H1 (cell line): ENCODE results near the gene COA5. TPM values are rescaled to one million over a fixed set of nuclear protein-coding genes. Genes with fewer than 3 reads are reported as not detected.

Experiments
- CTCF ChIA-PET: fragments of 300-600 bp; sonication (Branson Sonifier 250); formaldehyde crosslinking; loops from one replicate; lab custom pipeline; 2021; ENCODE audit not compliant: partially characterized antibody; lab: Charles Lee
- POLR2A ChIA-PET: fragments of 300-600 bp; sonication (Branson Sonifier 250); formaldehyde crosslinking; loops from one replicate; lab custom pipeline; 2021; ENCODE audit warnings: inconsistent platforms; ENCODE audit not compliant: partially characterized antibody; lab: Charles Lee
- DNase-seq, 2 experiments: peaks; one replicate each; pipeline versions ENCODE4 v3.0.0 to v3.0.0-alpha.2; 2010 to 2022; ENCODE audit warnings: low spot score in 2 of 2, low read depth in 1 of 2, mixed read lengths in 1 of 2
- FAIRE-seq: peaks from 2 replicates; lab custom pipeline; 2011; peaks lifted over from hg19 to GRCh38; lab: Jason Lieb, UNC
- H2AFZ ChIP-seq: 2 replicates; pipeline ENCODE4 v1.8.1; 2012; ENCODE audit warnings: low read length, inconsistent platforms
- H2AK5ac ChIP-seq: 2 replicates; pipeline ENCODE4 v1.6.1; 2013; ENCODE audit warnings: low read depth, low read length
- H2BK120ac ChIP-seq: replicated peaks from 2 replicates; pipeline ENCODE3; 2013; ENCODE audit warnings: low read depth, low read length, inconsistent platforms
- H2BK12ac ChIP-seq: 2 replicates; pipeline ENCODE4 v1.6.1; 2013; ENCODE audit warnings: low read depth, low read length
- H2BK15ac ChIP-seq: 2 replicates; pipeline ENCODE4 v1.6.1; 2013; ENCODE audit warnings: low read length
- H2BK20ac ChIP-seq: 2 replicates; pipeline ENCODE4 v1.6.1; 2013; ENCODE audit warnings: low read length
- H2BK5ac ChIP-seq: 2 replicates; pipeline ENCODE4 v1.6.1; 2013; ENCODE audit warnings: low read depth, low read length
- H3K14ac ChIP-seq: 2 replicates; pipeline ENCODE4 v1.6.1; 2013; ENCODE audit warnings: inconsistent platforms; ENCODE audit not compliant: insufficient read length
- H3K18ac ChIP-seq: 2 replicates; pipeline ENCODE4 v1.6.1; 2013; ENCODE audit warnings: low read length; ENCODE audit errors: extremely low read depth
- H3K23ac ChIP-seq: 2 replicates; pipeline ENCODE4 v1.6.1; 2013; ENCODE audit warnings: inconsistent platforms; ENCODE audit not compliant: insufficient read length
- H3K23me2 ChIP-seq: 2 replicates; pipeline ENCODE4 v1.6.1; 2013; ENCODE audit warnings: low read depth, low read length
- H3K27ac ChIP-seq: 2 replicates; pipeline ENCODE4 v1.6.1; 2011; ENCODE audit warnings: low read depth, low read length, inconsistent platforms
- H3K27me3 ChIP-seq, 4 experiments: replicated peaks in 1 of 4; 1 replicate in 1 of 4; 2 replicates in 3 of 4; pipeline versions ENCODE4 v1.6.1 to v1.8.1; 2011 to 2013; ENCODE audit warnings: low read length in 3 of 4, mild to moderate bottlenecking in 3 of 4, inconsistent platforms in 2 of 4, mixed read lengths in 2 of 4, moderate library complexity in 1 of 4; ENCODE audit not compliant: control insufficient read depth in 3 of 4, insufficient read depth in 3 of 4; ENCODE audit errors: extremely low read depth in 1 of 4
- H3K36me3 ChIP-seq, 4 experiments: 2 replicates each; pipeline versions ENCODE4 v1.6.1 to v1.8.1; 2011 to 2013; ENCODE audit warnings: mild to moderate bottlenecking in 4 of 4, low read length in 3 of 4, moderate library complexity in 2 of 4, control low read depth in 1 of 4, inconsistent platforms in 1 of 4; ENCODE audit not compliant: insufficient read depth in 4 of 4, control insufficient read depth in 2 of 4
- H3K4ac ChIP-seq: replicated peaks from 2 replicates; pipeline ENCODE3; 2013; ENCODE audit warnings: low read length, low read depth, mixed read lengths, inconsistent platforms; ENCODE audit not compliant: insufficient read length
- H3K4me1 ChIP-seq, 4 experiments: replicated peaks in 1 of 4; 1 replicate in 1 of 4; 2 replicates in 3 of 4; pipeline versions ENCODE4 v1.6.1 to v1.8.1; 2011 to 2013; ENCODE audit warnings: low read length in 3 of 4, inconsistent platforms in 2 of 4, mixed read lengths in 1 of 4; ENCODE audit not compliant: insufficient read depth in 4 of 4, control insufficient read depth in 3 of 4
- H3K4me2 ChIP-seq, 2 experiments: 2 replicates each; pipeline versions ENCODE4 v1.6.1 to v1.8.1; 2011 to 2013; ENCODE audit warnings: low read depth in 2 of 2, low read length in 2 of 2, control low read depth in 1 of 2, inconsistent platforms in 1 of 2, mild to moderate bottlenecking in 1 of 2; ENCODE audit not compliant: insufficient read depth in 1 of 2
- H3K4me3 ChIP-seq, 4 experiments: fragments of 200-600, 300-600 bp in 1 of 4; sonication (generic), shearing (Covaris generic), sonication (Bioruptor Twin) in 1 of 4; 2 replicates each; pipeline versions ENCODE4 v1.5.1 to v1.8.1; 2011 to 2016; ENCODE audit warnings: low read length in 4 of 4, low read depth in 3 of 4, control low read depth in 2 of 4, inconsistent platforms in 2 of 4, mild to moderate bottlenecking in 2 of 4, mixed read lengths in 1 of 4, moderate library complexity in 1 of 4; ENCODE audit not compliant: insufficient read depth in 2 of 4; ENCODE audit errors: extremely low read depth in 1 of 4
- H3K56ac ChIP-seq: replicated peaks from 2 replicates; pipeline ENCODE3; 2013; ENCODE audit warnings: low read depth, mild to moderate bottlenecking, mixed read lengths, low read length, inconsistent platforms; ENCODE audit not compliant: insufficient read length
- H3K79me1 ChIP-seq: 2 replicates; pipeline ENCODE4 v1.6.1; 2013; ENCODE audit warnings: low read depth, low read length, control low read depth
- H3K79me2 ChIP-seq, 2 experiments: 2 replicates each; pipeline versions ENCODE4 v1.6.1 to v1.8.1; 2012 to 2013; ENCODE audit warnings: low read length in 2 of 2, mild to moderate bottlenecking in 2 of 2, inconsistent platforms in 1 of 2; ENCODE audit not compliant: insufficient read depth in 2 of 2, control insufficient read depth in 1 of 2
- H3K9ac ChIP-seq, 4 experiments: replicated peaks in 1 of 4; 1 replicate in 1 of 4; 2 replicates in 3 of 4; pipeline versions ENCODE4 v1.6.1 to v1.8.1; 2011 to 2013; ENCODE audit warnings: low read depth in 3 of 4, low read length in 3 of 4, control low read depth in 2 of 4, mild to moderate bottlenecking in 2 of 4, moderate library complexity in 2 of 4, inconsistent platforms in 1 of 4; ENCODE audit errors: extremely low read depth in 1 of 4
- H3K9me3 ChIP-seq, 2 experiments: 2 replicates each; pipeline versions ENCODE4 v1.6.1 to v1.8.1; 2012 to 2013; ENCODE audit warnings: mild to moderate bottlenecking in 2 of 2, moderate library complexity in 2 of 2, control low read depth in 1 of 2, inconsistent platforms in 1 of 2, low read depth in 1 of 2, low read length in 1 of 2, mixed read lengths in 1 of 2; ENCODE audit not compliant: insufficient read depth in 2 of 2
- H4K20me1 ChIP-seq, 2 experiments: replicated peaks in 1 of 2; 2 replicates each; pipeline versions ENCODE3 to v1.8.1; 2011 to 2013; ENCODE audit warnings: inconsistent platforms in 2 of 2, low read length in 2 of 2, mild to moderate bottlenecking in 1 of 2; ENCODE audit not compliant: insufficient read depth in 2 of 2, control insufficient read depth in 1 of 2
- H4K5ac ChIP-seq: 2 replicates; pipeline ENCODE4 v1.6.1; 2013; ENCODE audit warnings: low read length, low read depth, mixed read lengths, inconsistent platforms; ENCODE audit not compliant: insufficient read length
- H4K8ac ChIP-seq: 2 replicates; pipeline ENCODE4 v1.8.0; 2013; ENCODE audit warnings: mild to moderate bottlenecking, moderate library complexity, low read length, inconsistent platforms; ENCODE audit not compliant: insufficient read depth; ENCODE audit errors: extremely low read depth
- H4K91ac ChIP-seq: replicated peaks from 2 replicates; pipeline ENCODE3; 2013; ENCODE audit warnings: low read length, mixed read lengths, inconsistent platforms; ENCODE audit not compliant: insufficient read length
- BACH1 ChIP-seq: IDR thresholded peaks from 2 replicates; pipeline ENCODE4 v1.6.1; 2012; ENCODE audit warnings: low read length, improper control_type of control experiment
- CTBP2 ChIP-seq: IDR thresholded peaks from 2 replicates; pipeline ENCODE4 v1.7.0; 2011; ENCODE audit warnings: borderline replicate concordance, mild to moderate bottlenecking, moderate library complexity, mixed read lengths, low read length; ENCODE audit not compliant: insufficient read depth, insufficient read length
- EP300 ChIP-seq, 2 experiments: IDR thresholded peaks; 1 replicate in 1 of 2; 2 replicates in 1 of 2; pipeline ENCODE4 v1.6.1; 2011 to 2012; ENCODE audit warnings: low read depth in 2 of 2, low read length in 2 of 2, mild to moderate bottlenecking in 2 of 2, borderline replicate concordance in 1 of 2, inconsistent platforms in 1 of 2, moderate library complexity in 1 of 2
- KDM5A ChIP-seq: fragments of 200-600 bp; IDR thresholded peaks from 2 replicates; pipeline ENCODE4 v1.7.1; 2012; ENCODE audit warnings: mild to moderate bottlenecking, low read length, inconsistent platforms, mixed read lengths
- NANOG ChIP-seq: IDR thresholded peaks from 2 replicates; pipeline ENCODE4 v1.6.1; 2011; ENCODE audit warnings: low read length, low read depth, mild to moderate bottlenecking, inconsistent platforms; ENCODE audit not compliant: insufficient read depth, poor library complexity, severe bottlenecking
- POU5F1 ChIP-seq: IDR thresholded peaks from 2 replicates; pipeline ENCODE4 v1.6.1; 2011; ENCODE audit warnings: low read depth, mild to moderate bottlenecking, low read length, moderate library complexity
- RFX5 ChIP-seq: IDR thresholded peaks from 2 replicates; pipeline ENCODE4 v1.6.1; 2011; ENCODE audit warnings: low read depth, low read length, improper control_type of control experiment, borderline replicate concordance
- SP1 ChIP-seq: IDR thresholded peaks from 2 replicates; pipeline ENCODE4 v1.6.1; 2011; ENCODE audit warnings: low read depth, low read length
- SP4 ChIP-seq: IDR thresholded peaks from 2 replicates; pipeline ENCODE4 v1.6.1; 2012; ENCODE audit warnings: low read length, inconsistent platforms
- WGBS, 2 experiments: shearing (Covaris generic) in 1 of 2; methylation state at CpG; one replicate each; pipeline versions ENCODE4 v1.1.6 to v1.1.7; 2013 to 2015; ENCODE audit warnings: low lambda C conversion rate in 2 of 2, mixed read lengths in 2 of 2, inconsistent platforms in 1 of 2, low coverage in 1 of 2, missing lambda C conversion rate in 1 of 2; ENCODE audit not compliant: insufficient replicate concordance in 2 of 2, insufficient coverage in 1 of 2, insufficient read length in 1 of 2; ENCODE audit errors: extremely low coverage in 1 of 2, missing lambda C conversion rate in 1 of 2; 5-methylcytosine and 5-hydroxymethylcytosine counted together
- polyA plus RNA-seq, 7 experiments: library from polyadenylated mRNA; depleted of rRNA in 3 of 7; stranded (reverse) in 5 of 7; unstranded in 2 of 7; fragments of >200 nt in 5 of 7; fragments of 200-250 nt in 2 of 7; gene quantifications; 1 replicate in 5 of 7; 2 replicates in 1 of 7; 4 replicates in 1 of 7; pipeline versions ENCODE4 v1.2.1 to v1.2.3, GENCODE V29; 2011 to 2013; ENCODE audit warnings: missing spikeins in 2 of 7, mixed read lengths in 2 of 7
- total RNA-seq: library from RNA; stranded (reverse); fragmentation: NEBNext Ultra II Directional; extraction: Animal tissue kit (Norgen Biotek cat#: 25700); gene quantifications from 2 replicates; pipeline ENCODE4 v1.2.1, GENCODE V29; 2021
- TF ChIP-seq, protein P1 (sequence below): IDR thresholded peaks from 2 replicates; pipeline ENCODE4 v1.6.1; 2012; ENCODE audit warnings: inconsistent platforms

The COA5 gene
- total and polyA plus RNA-seq, 2 of the 8 experiments (the other 6 are each of a cell fraction or from before 2014, with no cell fraction given) = 20.3 to 24.7 TPM

DNA sequence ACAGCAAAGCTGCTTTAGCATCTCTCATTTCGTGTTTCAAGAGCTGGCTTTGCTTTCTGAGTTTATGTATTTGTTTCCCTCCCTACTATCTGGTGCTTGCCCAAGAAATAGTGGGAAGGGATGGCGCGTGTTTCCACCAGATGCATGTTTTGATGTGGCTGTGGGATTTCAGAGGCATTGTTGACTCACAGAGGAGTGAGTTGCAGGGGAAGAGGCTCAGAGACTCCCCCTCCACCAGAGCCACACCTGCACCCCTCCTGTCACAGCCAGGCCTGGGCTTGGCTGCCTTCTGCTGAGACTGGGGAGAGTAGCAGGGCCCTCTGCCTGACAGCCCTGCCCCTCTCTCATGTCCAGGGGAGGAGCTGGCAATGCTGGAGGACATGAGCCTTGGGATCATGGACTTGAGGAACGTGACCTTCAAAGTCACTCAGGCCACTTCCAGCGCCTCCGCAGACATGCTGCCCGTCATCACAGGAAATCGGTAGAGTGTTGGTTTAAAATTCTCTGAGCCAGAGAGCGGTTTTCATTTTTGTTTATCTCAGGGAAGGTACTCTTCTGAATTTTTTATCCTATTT lies 42.9 kb downstream of the COA5 start:
- no peak for FAIRE-seq

More for the DNA sequence above, 42.9 kb downstream of the COA5 start:
- H3K4ac ChIP-seq = no peak overlapping the region
- H3K27ac ChIP-seq = no peak overlapping the region
- no peak overlapping the region for H2BK15ac ChIP-seq
- ChIA-PET POLR2A (no interaction called here), CTCF (no interaction called here)
- H3K23ac ChIP-seq = no peak overlapping the region
- H4K20me1 ChIP-seq = peaks cover 0 to 3% of the 10 kb centered on the region in 2 experiments
- TF ChIP-seq SP4 (no peak), POU5F1 (no peak), NANOG (no peak), BACH1 (no peak), EP300 (IDR thresholded peaks at IDR 0.05; ENCODE audit: borderline replicate concordance in 1 of 2, low read depth in 2 of 2, low read length in 2 of 2) (no peak), KDM5A (no peak), SP1 (no peak), RFX5 (no peak), CTBP2 (no peak)
- TF ChIP-seq, protein P1, sequence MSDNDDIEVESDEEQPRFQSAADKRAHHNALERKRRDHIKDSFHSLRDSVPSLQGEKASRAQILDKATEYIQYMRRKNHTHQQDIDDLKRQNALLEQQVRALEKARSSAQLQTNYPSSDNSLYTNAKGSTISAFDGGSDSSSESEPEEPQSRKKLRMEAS = no peak
- H3K9me3 ChIP-seq = no peaks in the 10 kb centered on the region
- H2BK20ac ChIP-seq = no peak overlapping the region
- H3K9ac ChIP-seq = no peak overlapping the region
- no peak overlapping the region for H3K14ac ChIP-seq
- no peak overlapping the region for H2BK5ac ChIP-seq
- H2AFZ ChIP-seq = no peak overlapping the region
- no peak overlapping the region for H4K8ac ChIP-seq
- 90% methylated on average over 9 of the region's 9 CpGs; no CpG with 5 or more reads in 1 of the 2 experiments for WGBS, 2 experiments
- H2BK12ac ChIP-seq = no peak overlapping the region
- DNase-seq = no peak
- H3K79me2 ChIP-seq = no peaks in the 10 kb centered on the region
- no peak overlapping the region for H3K18ac ChIP-seq
- H3K4me3 ChIP-seq = no peak overlapping the region
- H3K27me3 ChIP-seq = no peaks in the 10 kb centered on the region
- no peak overlapping the region for H3K4me2 ChIP-seq
- no peaks in the 10 kb centered on the region for H3K79me1 ChIP-seq
- H4K5ac ChIP-seq = no peak overlapping the region
- H3K56ac ChIP-seq = no peak overlapping the region
- no peak overlapping the region for H4K91ac ChIP-seq
- H2AK5ac ChIP-seq = no peak overlapping the region
- no peaks in the 10 kb centered on the region for H3K23me2 ChIP-seq
- H2BK120ac ChIP-seq = no peak overlapping the region
- H3K4me1 ChIP-seq = no peaks in the 10 kb centered on the region
- peaks cover 9 to 46% (median 28%) of the 10 kb centered on the region in 4 experiments; a peak in 7 of 8 replicates for H3K36me3 ChIP-seq
